ENCODE data around the gene CEND1. TPM values are rescaled to one million over a fixed set of nuclear protein-coding genes. Genes with fewer than 3 reads are reported as not detected.

Gene CEND1
- total and polyA plus RNA-seq, 2 of the 13 experiments (the other 11 are each of a cell fraction or from before 2014, with no cell fraction given): not detected

GRCh38 chr11:795634-796564 lies 6.0 kb upstream of the CEND1 start (continued):
- TF ChIP-seq RERE (CRISPR knock-in tag; IDR thresholded peaks at IDR 0.05; ENCODE audit: low read depth) (no peak), TAF1 (CRISPR knock-in tag; IDR thresholded peaks at IDR 0.05) (peak; percentile 58; the same call in 1 of the 2 replicates), ERF (CRISPR knock-in tag; IDR thresholded peaks at IDR 0.05) (0 out of 2 replicates have a peak, but pooled peaks have one; percentile 24), ZNF296 (CRISPR knock-in tag; conservative IDR thresholded peaks at IDR 0.05) (no peak), NR0B2 (CRISPR knock-in tag; IDR thresholded peaks at IDR 0.05) (no peak), HNRNPLL (IDR thresholded peaks at IDR 0.05; ENCODE audit: low read depth, low read length, poor library complexity, severe bottlenecking) (peak; percentile 26), ZBTB7A (CRISPR knock-in tag; IDR thresholded peaks at IDR 0.05) (no peak), KLF16 (CRISPR knock-in tag; IDR thresholded peaks at IDR 0.05) (no peak), ZBTB1 (CRISPR knock-in tag; IDR thresholded peaks at IDR 0.05; ENCODE audit: borderline replicate concordance) (no peak), HOXD1 (CRISPR knock-in tag; IDR thresholded peaks at IDR 0.05) (no peak), ZNF335 (CRISPR knock-in tag; IDR thresholded peaks at IDR 0.05) (0 out of 2 replicates have a peak, but pooled peaks have one; percentile 11), ZBTB38 (CRISPR knock-in tag; IDR thresholded peaks at IDR 0.05) (no peak), SMARCC2 (IDR thresholded peaks at IDR 0.05) (no peak), ARID4A (CRISPR knock-in tag; IDR thresholded peaks at IDR 0.05; ENCODE audit: borderline replicate concordance) (peak; percentile 50; the same call in 1 of the 2 replicates), ZBTB14 (CRISPR knock-in tag; IDR thresholded peaks at IDR 0.05) (no peak), CENPX (CRISPR knock-in tag; IDR thresholded peaks at IDR 0.05) (no peak), SMAD9 (CRISPR knock-in tag; IDR thresholded peaks at IDR 0.05) (0 out of 2 replicates have a peak, but pooled peaks have one; percentile 71)

Measured in HepG2 (cell line).